Lower lobe of right lung (tissue), 2 donors: Measurements from ENCODE around the gene C15orf62. TPM values are rescaled to one million over a fixed set of nuclear protein-coding genes. Genes with fewer than 3 reads are reported as not detected.

ENCODE experiments used
- ATAC-seq, 2 donors: fragments of 200-7000 bp; cut with Tn5 transposase; one replicate each; pipeline ENCODE4 v1.9.1; 2020 to 2022; ENCODE audit warnings: mild to moderate bottlenecking in 2 of 2, moderate library complexity in 2 of 2
- DNase-seq: peaks from one replicate; pipeline ENCODE4 v3.0.0-alpha.2; 2020
- H3K27ac ChIP-seq: fragments of 200-600 bp; one replicate; pipeline ENCODE4 v1.8.0; 2022
- H3K27me3 ChIP-seq: fragments of 200-600 bp; one replicate; pipeline ENCODE4 v1.8.0; 2022; ENCODE audit warnings: low read depth
- H3K36me3 ChIP-seq: fragments of 200-600 bp; one replicate; pipeline ENCODE4 v1.8.0; 2022; ENCODE audit warnings: mild to moderate bottlenecking
- H3K4me1 ChIP-seq: fragments of 200-600 bp; one replicate; pipeline ENCODE4 v1.8.0; 2022
- H3K4me3 ChIP-seq: fragments of 200-600 bp; one replicate; pipeline ENCODE4 v1.8.0; 2022; ENCODE audit warnings: mild to moderate bottlenecking
- H3K9me3 ChIP-seq: fragments of 200-600 bp; one replicate; pipeline ENCODE4 v1.8.0; 2022
- CTCF ChIP-seq: fragments of 200-600 bp; IDR thresholded peaks from one replicate; pipeline ENCODE4 v1.8.0; 2022; ENCODE audit warnings: antibody characterized with exemption, mild to moderate bottlenecking
- intact Hi-C: fragments of 100-400 bp; cut with DNase I; formaldehyde crosslinking; loops from one replicate; pipeline ENCODE4 v1.11.0; 2022
- total RNA-seq: library from RNA; stranded (reverse); fragmentation: NEBNext Ultra II Directional; extraction: Animal tissue kit (Norgen Biotek cat#: 25700); gene quantifications from one replicate; pipeline ENCODE4 v1.2.1, GENCODE V29; 2021
- donor health status: DM: no; HTN: yes; CAD: no; lungs with severe emphysema.

C15orf62 gene
- total RNA-seq, 1 donor from 2014 or later = 2.4 TPM

GRCh38 chr15:40743921-40744814, 25.6 kb upstream of the C15orf62 start:
- Histone ChIP-seq H3K27me3 (no peaks in the 10 kb centered on the region), H3K36me3 (peaks cover 92% of the 10 kb centered on the region), H3K4me3 (no peak overlapping the region), H3K27ac (peak overlapping the region; percentile 37), H3K4me1 (peaks cover 13% of the 10 kb centered on the region), H3K9me3 (no peaks in the 10 kb centered on the region)
- ATAC-seq = peak; percentile 63 to 77
- TF ChIP-seq CTCF = no peak
- no peak for DNase-seq
- intact Hi-C loops = no loop called here

- H3K9me3 ChIP-seq = no peaks in the 10 kb centered on the region
- no peak for TF ChIP-seq CTCF
Measured at GRCh38 chr15:40744815-40745152, 25.0 kb upstream of the C15orf62 start.

GRCh38 chr15:40746916-40747418, 22.8 kb upstream of the C15orf62 start:
- TF ChIP-seq CTCF = no peak
- H3K36me3 ChIP-seq = peaks cover 92% of the 10 kb centered on the region
- H3K9me3 ChIP-seq = no peaks in the 10 kb centered on the region
- no peak overlapping the region for H3K4me3 ChIP-seq
- peak in 1 of 2 donors; percentile 34 for ATAC-seq
- no peak for DNase-seq
- no peaks in the 10 kb centered on the region for H3K27me3 ChIP-seq
- peaks cover 13% of the 10 kb centered on the region for H3K4me1 ChIP-seq
- intact Hi-C loops = no loop called here
- no peak overlapping the region for H3K27ac ChIP-seq

More at GRCh38 chr15:40744815-40745152, 25.0 kb upstream of the C15orf62 start:
- Histone ChIP-seq H3K4me3 (no peak overlapping the region), H3K27me3 (no peaks in the 10 kb centered on the region), H3K27ac (no peak overlapping the region), H3K4me1 (peaks cover 13% of the 10 kb centered on the region), H3K36me3 (peaks cover 92% of the 10 kb centered on the region)
- intact Hi-C loops = no loop called here
- DNase-seq = no peak
- no peak for ATAC-seq

- H3K27ac ChIP-seq = peak overlapping the region; percentile 18
- no peaks in the 10 kb centered on the region for H3K27me3 ChIP-seq
- H3K4me3 ChIP-seq = no peak overlapping the region
- DNase-seq (peak; percentile 82), ATAC-seq (peak; percentile 64 to 78)
- H3K36me3 ChIP-seq = peaks cover 92% of the 10 kb centered on the region
- intact Hi-C loops = no loop called here
- H3K4me1 ChIP-seq = peaks cover 18% of the 10 kb centered on the region
- TF ChIP-seq CTCF = no peak
- no peaks in the 10 kb centered on the region for H3K9me3 ChIP-seq
Measured at GRCh38 chr15:40747685-40748631, 21.8 kb upstream of the C15orf62 start.

GRCh38 chr15:40749151-40749630, 20.6 kb upstream of the C15orf62 start:
- no peaks in the 10 kb centered on the region for H3K27me3 ChIP-seq
- TF ChIP-seq CTCF = no peak
- H3K9me3 ChIP-seq = no peaks in the 10 kb centered on the region
- H3K27ac ChIP-seq = no peak overlapping the region
- DNase-seq (no peak), ATAC-seq (no peak)
- H3K36me3 ChIP-seq = peaks cover 80% of the 10 kb centered on the region
- no peak overlapping the region for H3K4me3 ChIP-seq
- intact Hi-C loops = no loop called here
- H3K4me1 ChIP-seq = peaks cover 31% of the 10 kb centered on the region
